Ishikawa (cell line): Measurements from ENCODE around the gene FLNC.

ENCODE experiments used
- CEBPB ChIP-seq: IDR thresholded peaks from 2 replicates; pipeline ENCODE4 v1.6.1; 2012
- CREB1 ChIP-seq: IDR thresholded peaks from 2 replicates; pipeline ENCODE4 v1.6.1; 2012; ENCODE audit warnings: low read depth
- EP300 ChIP-seq: IDR thresholded peaks from 2 replicates; pipeline ENCODE4 v1.6.1; 2012; ENCODE audit warnings: borderline replicate concordance
- FOXM1 ChIP-seq: IDR thresholded peaks from 2 replicates; pipeline ENCODE4 v1.6.1; 2012; ENCODE audit warnings: low read depth, borderline replicate concordance
- TEAD4 ChIP-seq: IDR thresholded peaks from 2 replicates; pipeline ENCODE4 v1.6.1; 2012
- YY1 ChIP-seq: IDR thresholded peaks from 2 replicates; pipeline ENCODE4 v1.6.1; 2012; ENCODE audit warnings: low read depth
- TF ChIP-seq, protein P1 (sequence below): IDR thresholded peaks from 2 replicates; pipeline ENCODE4 v1.6.1; 2012

DNA sequence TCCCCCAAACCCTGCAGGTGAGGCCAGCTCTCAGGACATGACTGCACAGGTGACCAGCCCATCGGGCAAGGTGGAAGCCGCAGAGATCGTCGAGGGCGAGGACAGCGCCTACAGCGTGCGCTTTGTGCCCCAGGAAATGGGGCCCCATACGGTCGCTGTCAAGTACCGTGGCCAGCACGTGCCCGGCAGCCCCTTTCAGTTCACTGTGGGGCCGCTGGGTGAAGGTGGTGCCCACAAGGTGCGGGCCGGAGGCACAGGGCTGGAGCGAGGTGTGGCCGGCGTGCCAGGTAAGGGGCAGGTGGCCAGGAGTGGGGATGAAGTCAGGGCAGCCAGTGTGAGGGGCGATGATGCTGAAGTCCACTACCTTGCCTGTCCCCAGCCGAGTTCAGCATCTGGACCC lies 24.2 kb downstream of the FLNC start:
- no peak for TF ChIP-seq CEBPB
- TF ChIP-seq, protein P1, sequence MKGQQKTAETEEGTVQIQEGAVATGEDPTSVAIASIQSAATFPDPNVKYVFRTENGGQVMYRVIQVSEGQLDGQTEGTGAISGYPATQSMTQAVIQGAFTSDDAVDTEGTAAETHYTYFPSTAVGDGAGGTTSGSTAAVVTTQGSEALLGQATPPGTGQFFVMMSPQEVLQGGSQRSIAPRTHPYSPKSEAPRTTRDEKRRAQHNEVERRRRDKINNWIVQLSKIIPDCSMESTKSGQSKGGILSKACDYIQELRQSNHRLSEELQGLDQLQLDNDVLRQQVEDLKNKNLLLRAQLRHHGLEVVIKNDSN = no peak
- TF ChIP-seq TEAD4 = no peak
- TF ChIP-seq CREB1 = no peak
- TF ChIP-seq YY1 = no peak
- no peak for TF ChIP-seq FOXM1
- TF ChIP-seq EP300 = no peak
